ENCODE data around the gene SLC6A15.

Gene SLC6A15

GRCh38 chr12:84813780-84814663, 98.6 kb downstream of the SLC6A15 start:
- DNase-seq (ENCODE audit: low read depth): no peak
- no peak overlapping the region for H3K4me3 ChIP-seq (ENCODE audit: low read depth, low read length)

- DNase-seq (ENCODE audit: low read depth): no peak
- H3K4me3 ChIP-seq (ENCODE audit: low read depth, low read length): no peak overlapping the region
Measured at GRCh38 chr12:84811291-84811690, 101.3 kb downstream of the SLC6A15 start.

GRCh38 chr12:84810611-84811010, 102.0 kb downstream of the SLC6A15 start:
- no peak for DNase-seq (ENCODE audit: low read depth)
- no peak overlapping the region for H3K4me3 ChIP-seq (ENCODE audit: low read depth, low read length)
